Thyroid gland (tissue), 4 donors: Measurements from ENCODE around the gene TNFSF10.

Experiments
- POLR2A ChIP-seq, 2 donors: fragments of 450-650 bp; IDR thresholded peaks; one replicate each; pipeline ENCODE4 v1.6.1; 2017; ENCODE audit warnings: antibody characterized with exemption in 2 of 2, mild to moderate bottlenecking in 2 of 2, moderate library complexity in 1 of 2
- TF ChIP-seq, protein P1 (sequence below), 6 experiments: fragments of 200-600 bp in 3 of 6; fragments of 450-650 bp in 3 of 6; sonication (generic) in 3 of 6; IDR thresholded peaks; one replicate each; pipeline ENCODE4 v1.5.1; 2016 to 2019; ENCODE audit warnings: antibody characterized with exemption in 6 of 6, mild to moderate bottlenecking in 2 of 6, inconsistent platforms in 1 of 6, moderate library complexity in 1 of 6

DNA sequence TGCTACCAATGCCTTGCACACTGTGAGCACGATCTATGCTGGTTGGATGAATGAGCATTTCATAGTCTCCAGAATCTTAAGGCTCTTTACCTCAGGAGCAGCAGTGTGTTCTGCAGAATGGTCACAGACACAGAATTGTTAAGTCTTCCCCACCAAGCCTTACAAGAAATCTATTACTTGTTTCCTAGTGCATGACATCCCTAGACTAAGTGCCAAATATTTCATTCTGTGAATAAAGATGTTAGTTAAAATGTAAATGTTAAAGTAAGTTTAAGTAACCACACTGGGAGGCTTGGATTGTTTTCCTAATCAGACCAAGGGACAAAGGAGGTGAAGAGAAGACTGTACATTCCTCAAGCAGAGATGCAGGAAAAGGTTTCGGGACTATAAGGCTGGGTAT is 4.1 kb upstream of the TNFSF10 start:
- TF ChIP-seq, protein P1, sequence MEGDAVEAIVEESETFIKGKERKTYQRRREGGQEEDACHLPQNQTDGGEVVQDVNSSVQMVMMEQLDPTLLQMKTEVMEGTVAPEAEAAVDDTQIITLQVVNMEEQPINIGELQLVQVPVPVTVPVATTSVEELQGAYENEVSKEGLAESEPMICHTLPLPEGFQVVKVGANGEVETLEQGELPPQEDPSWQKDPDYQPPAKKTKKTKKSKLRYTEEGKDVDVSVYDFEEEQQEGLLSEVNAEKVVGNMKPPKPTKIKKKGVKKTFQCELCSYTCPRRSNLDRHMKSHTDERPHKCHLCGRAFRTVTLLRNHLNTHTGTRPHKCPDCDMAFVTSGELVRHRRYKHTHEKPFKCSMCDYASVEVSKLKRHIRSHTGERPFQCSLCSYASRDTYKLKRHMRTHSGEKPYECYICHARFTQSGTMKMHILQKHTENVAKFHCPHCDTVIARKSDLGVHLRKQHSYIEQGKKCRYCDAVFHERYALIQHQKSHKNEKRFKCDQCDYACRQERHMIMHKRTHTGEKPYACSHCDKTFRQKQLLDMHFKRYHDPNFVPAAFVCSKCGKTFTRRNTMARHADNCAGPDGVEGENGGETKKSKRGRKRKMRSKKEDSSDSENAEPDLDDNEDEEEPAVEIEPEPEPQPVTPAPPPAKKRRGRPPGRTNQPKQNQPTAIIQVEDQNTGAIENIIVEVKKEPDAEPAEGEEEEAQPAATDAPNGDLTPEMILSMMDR (IDR thresholded peaks at IDR 0.05) = no peak
- TF ChIP-seq POLR2A (IDR thresholded peaks at IDR 0.05) = no peak
